Activated CD4-positive, alpha-beta T cell treated with anti-CD3 and anti-CD28 coated beads, Interleukin-2, amount 50 U/mL, for 24 hours (primary cell): ENCODE data around the gene RTP3.
"Not testable (repeated sequence)": the region's sequence is repeated elsewhere in the genome, so short reads cannot be mapped to it uniquely, and the experiment has no call there.

Source experiments
- DNase-seq, 2 donors: peaks; one replicate each; pipeline ENCODE4 v3.0.0-alpha.2; 2020; ENCODE audit warnings: low read depth in 1 of 2, low spot score in 1 of 2

Gene RTP3

GRCh38 chr3:46490338-46491084 is 7.3 kb upstream of the RTP3 start:
- DNase-seq: no peak

- DNase-seq: no peak
Measured at GRCh38 chr3:46491089-46492070, 6.4 kb upstream of the RTP3 start.

GRCh38 chr3:46492890-46493547 is 4.8 kb upstream of the RTP3 start:
- DNase-seq: no peak

GRCh38 chr3:46494491-46494890 is 3.3 kb upstream of the RTP3 start:
- not testable (repeated sequence) for DNase-seq

- no peak for DNase-seq
Measured at GRCh38 chr3:46495901-46496456, 1.8 kb upstream of the RTP3 start.

GRCh38 chr3:46496746-46497555 is 825 bp upstream of the RTP3 start:
- DNase-seq: peak in 1 of 2 donors; percentile 35

- no peak for DNase-seq
Measured at GRCh38 chr3:46498916-46499519, 1.2 kb downstream of the RTP3 start.

- DNase-seq: no peak
Measured at GRCh38 chr3:46500656-46501635, 3.2 kb downstream of the RTP3 start.

- no peak for DNase-seq
Measured at GRCh38 chr3:46501702-46502101, 3.9 kb downstream of the RTP3 start.

- no peak for DNase-seq
Measured at GRCh38 chr3:46503200-46503874, 5.6 kb downstream of the RTP3 start.

- peak in 1 of 2 donors; percentile 53 for DNase-seq
Measured at GRCh38 chr3:46504789-46505188, 7.0 kb downstream of the RTP3 start.

GRCh38 chr3:46505953-46506352 is 8.2 kb downstream of the RTP3 start:
- no peak for DNase-seq

- no peak for DNase-seq
Measured at GRCh38 chr3:46506526-46506925, 8.8 kb downstream of the RTP3 start.

GRCh38 chr3:46508850-46509591 is 11.2 kb downstream of the RTP3 start:
- no peak for DNase-seq

GRCh38 chr3:46509661-46510187 is 11.9 kb downstream of the RTP3 start:
- no peak for DNase-seq

- no peak for DNase-seq
Measured at GRCh38 chr3:46512191-46512749, 14.5 kb downstream of the RTP3 start.

GRCh38 chr3:46516521-46516920 is 18.7 kb downstream of the RTP3 start:
- DNase-seq: no peak
